ENCODE data around the gene RGS6.

Gene RGS6

DNA sequence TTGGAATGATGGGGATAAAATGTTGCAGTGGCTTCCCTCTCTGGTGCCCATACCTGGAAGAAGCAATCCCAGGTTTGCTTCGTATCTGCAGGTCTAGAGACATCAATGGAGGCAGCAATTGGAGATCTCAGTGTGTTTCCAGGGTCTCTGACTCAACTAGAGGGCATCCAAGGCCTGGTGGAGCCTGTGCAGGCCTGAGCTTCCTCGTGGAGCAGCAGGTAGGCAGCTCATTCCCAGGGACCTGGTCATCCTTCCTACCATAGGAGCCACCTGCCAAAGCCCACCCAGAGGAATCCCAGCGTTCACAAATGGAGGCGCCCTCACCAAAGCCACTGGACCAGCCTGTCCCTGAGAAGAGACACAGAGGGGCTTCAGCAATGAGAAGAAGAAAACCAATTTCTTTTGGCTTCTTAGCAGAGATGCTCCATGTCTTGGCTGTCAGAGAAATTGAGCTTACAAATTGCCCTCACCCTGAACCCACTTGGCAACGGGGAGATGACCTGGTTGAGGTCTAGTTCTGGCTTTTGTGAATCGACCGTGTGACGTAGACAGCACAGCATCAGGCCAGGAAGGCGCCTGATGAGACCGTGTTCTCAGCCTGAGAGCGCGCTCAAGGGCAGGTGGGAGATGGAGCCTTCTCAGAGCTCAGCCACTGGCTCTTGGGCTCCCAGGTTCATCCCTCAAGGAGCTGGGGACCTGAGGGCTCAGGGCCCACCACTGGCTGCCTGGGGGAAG, 678.0 kb downstream of the RGS6 start:
- TF ChIP-seq EZH2 (IDR thresholded peaks at IDR 0.05; ENCODE audit: borderline replicate concordance, low read length) = no peak
- TF ChIP-seq, protein P1, sequence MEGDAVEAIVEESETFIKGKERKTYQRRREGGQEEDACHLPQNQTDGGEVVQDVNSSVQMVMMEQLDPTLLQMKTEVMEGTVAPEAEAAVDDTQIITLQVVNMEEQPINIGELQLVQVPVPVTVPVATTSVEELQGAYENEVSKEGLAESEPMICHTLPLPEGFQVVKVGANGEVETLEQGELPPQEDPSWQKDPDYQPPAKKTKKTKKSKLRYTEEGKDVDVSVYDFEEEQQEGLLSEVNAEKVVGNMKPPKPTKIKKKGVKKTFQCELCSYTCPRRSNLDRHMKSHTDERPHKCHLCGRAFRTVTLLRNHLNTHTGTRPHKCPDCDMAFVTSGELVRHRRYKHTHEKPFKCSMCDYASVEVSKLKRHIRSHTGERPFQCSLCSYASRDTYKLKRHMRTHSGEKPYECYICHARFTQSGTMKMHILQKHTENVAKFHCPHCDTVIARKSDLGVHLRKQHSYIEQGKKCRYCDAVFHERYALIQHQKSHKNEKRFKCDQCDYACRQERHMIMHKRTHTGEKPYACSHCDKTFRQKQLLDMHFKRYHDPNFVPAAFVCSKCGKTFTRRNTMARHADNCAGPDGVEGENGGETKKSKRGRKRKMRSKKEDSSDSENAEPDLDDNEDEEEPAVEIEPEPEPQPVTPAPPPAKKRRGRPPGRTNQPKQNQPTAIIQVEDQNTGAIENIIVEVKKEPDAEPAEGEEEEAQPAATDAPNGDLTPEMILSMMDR (IDR thresholded peaks at IDR 0.05; ENCODE audit: low read length) = no peak

DNA sequence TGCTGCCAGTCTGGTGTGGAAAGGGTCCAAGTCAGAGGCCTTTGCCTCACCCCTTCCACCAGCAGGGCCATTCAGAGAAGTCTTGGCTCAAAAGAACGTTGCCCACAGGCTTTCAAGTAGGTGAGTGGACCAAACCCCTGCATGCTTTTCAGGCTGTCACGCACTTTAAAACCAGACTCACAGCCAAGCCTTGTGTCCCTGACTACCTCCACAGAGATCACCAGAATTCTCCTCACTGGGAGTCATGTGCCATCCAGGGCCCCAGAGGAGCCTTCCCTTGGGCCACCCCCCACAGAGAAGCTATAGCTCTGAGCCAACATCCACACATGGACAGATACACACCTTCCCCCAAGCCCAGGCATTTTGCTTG, 678.6 kb downstream of the RGS6 start:
- Histone ChIP-seq H3K4me1 (ENCODE audit: insufficient read depth, low read length, severe bottlenecking) (no peaks in the 10 kb centered on the region), H3K27me3 (ENCODE audit: insufficient read depth, low read length) (0 out of 2 replicates have a peak, but pooled peaks cover 3% of the 10 kb centered on the region), H3K79me2 (ENCODE audit: insufficient read depth, low read length) (no peaks in the 10 kb centered on the region), H3K9me2 (ENCODE audit: low read depth, low read length) (no peaks in the 10 kb centered on the region), H2AFZ (ENCODE audit: low read length) (no peak overlapping the region), H3K27ac (ENCODE audit: low read depth, low read length, poor library complexity, severe bottlenecking) (no peak overlapping the region), H3F3A (ENCODE audit: insufficient read depth, low read length) (no peaks in the 10 kb centered on the region), H3K4me3 (ENCODE audit: low read depth, low read length, poor library complexity, severe bottlenecking) (no peak overlapping the region), H3K9me3 (ENCODE audit: low read length) (no peaks in the 10 kb centered on the region), H4K20me1 (ENCODE audit: insufficient read depth, low read length) (no peaks in the 10 kb centered on the region), H3K9ac (ENCODE audit: low read length) (no peak overlapping the region), H3K36me3 (ENCODE audit: insufficient read depth, low read length) (no peaks in the 10 kb centered on the region), H3K4me2 (ENCODE audit: low read length) (no peak overlapping the region)
- TF ChIP-seq, protein P1 (IDR thresholded peaks at IDR 0.05; ENCODE audit: low read length) = no peak

More for the DNA sequence above, 678.0 kb downstream of the RGS6 start:
- peaks cover 7% of the 10 kb centered on the region; the same call in 1 of the 2 replicates for H3K27me3 ChIP-seq (ENCODE audit: insufficient read depth, low read length)
- H3K4me3 ChIP-seq (ENCODE audit: low read depth, low read length, poor library complexity, severe bottlenecking) = no peak overlapping the region
- no peaks in the 10 kb centered on the region for H3K9me2 ChIP-seq (ENCODE audit: low read depth, low read length)
- no peaks in the 10 kb centered on the region for H4K20me1 ChIP-seq (ENCODE audit: insufficient read depth, low read length)
- no peaks in the 10 kb centered on the region for H3K4me1 ChIP-seq (ENCODE audit: insufficient read depth, low read length, severe bottlenecking)
- H3K9ac ChIP-seq (ENCODE audit: low read length) = no peak overlapping the region
- no peaks in the 10 kb centered on the region for H3K36me3 ChIP-seq (ENCODE audit: insufficient read depth, low read length)
- H3K9me3 ChIP-seq (ENCODE audit: low read length) = no peaks in the 10 kb centered on the region
- no peak overlapping the region for H3K27ac ChIP-seq (ENCODE audit: low read depth, low read length, poor library complexity, severe bottlenecking)
- no peaks in the 10 kb centered on the region for H3F3A ChIP-seq (ENCODE audit: insufficient read depth, low read length)
- H3K4me2 ChIP-seq (ENCODE audit: low read length) = no peak overlapping the region
- no peaks in the 10 kb centered on the region for H3K79me2 ChIP-seq (ENCODE audit: insufficient read depth, low read length)
- H2AFZ ChIP-seq (ENCODE audit: low read length) = no peak overlapping the region

DNA sequence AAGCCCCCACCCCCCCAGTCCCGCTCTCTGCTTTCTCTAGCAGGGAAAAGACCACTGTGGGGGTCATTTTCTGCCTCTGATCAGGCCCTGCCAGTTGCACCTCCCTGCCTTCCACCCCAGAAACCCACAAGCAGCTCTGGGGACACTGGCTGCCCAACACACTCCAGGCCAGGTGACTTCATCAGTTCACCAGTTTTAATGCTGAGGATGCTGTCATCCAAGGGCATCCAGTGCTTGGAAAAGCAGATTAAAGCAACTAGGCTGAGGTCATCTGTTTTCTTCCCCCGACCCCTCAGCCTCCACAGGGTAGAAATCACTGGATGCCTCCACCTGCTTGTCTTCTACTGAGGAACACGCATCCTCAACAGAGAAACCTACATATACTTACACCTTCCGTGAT, 679.3 kb downstream of the RGS6 start:
- H3K27ac ChIP-seq (ENCODE audit: low read depth, low read length, poor library complexity, severe bottlenecking) = no peak overlapping the region
- H3K36me3 ChIP-seq (ENCODE audit: insufficient read depth, low read length) = no peaks in the 10 kb centered on the region
- H3K9ac ChIP-seq (ENCODE audit: low read length) = no peak overlapping the region
- no peak overlapping the region for H3K4me2 ChIP-seq (ENCODE audit: low read length)
- no peaks in the 10 kb centered on the region for H3K79me2 ChIP-seq (ENCODE audit: insufficient read depth, low read length)
- H3K4me1 ChIP-seq (ENCODE audit: insufficient read depth, low read length, severe bottlenecking) = no peaks in the 10 kb centered on the region
- H2AFZ ChIP-seq (ENCODE audit: low read length) = no peak overlapping the region
- H3K9me2 ChIP-seq (ENCODE audit: low read depth, low read length) = no peaks in the 10 kb centered on the region
- H3K4me3 ChIP-seq (ENCODE audit: low read depth, low read length, poor library complexity, severe bottlenecking) = no peak overlapping the region
- no peaks in the 10 kb centered on the region for H3K9me3 ChIP-seq (ENCODE audit: low read length)
- H3K27me3 ChIP-seq (ENCODE audit: insufficient read depth, low read length) = 0 out of 2 replicates have a peak, but pooled peaks cover 3% of the 10 kb centered on the region
- TF ChIP-seq, protein P1 (IDR thresholded peaks at IDR 0.05; ENCODE audit: low read length) = no peak
- no peak for TF ChIP-seq EZH2 (IDR thresholded peaks at IDR 0.05; ENCODE audit: borderline replicate concordance, low read length)
- no peaks in the 10 kb centered on the region for H4K20me1 ChIP-seq (ENCODE audit: insufficient read depth, low read length)
- H3F3A ChIP-seq (ENCODE audit: insufficient read depth, low read length) = no peaks in the 10 kb centered on the region

Measured in OCI-LY1 (cell line).